OCI-LY7 (cell line): ENCODE results near the gene PPP1R37.

Experiments used
- EZH2phosphoT487 ChIP-seq: fragments of 200-600 bp; sonication (generic); IDR thresholded peaks from 2 replicates; pipeline ENCODE4 v1.6.1; 2018; ENCODE audit warnings: low read depth, borderline replicate concordance, mild to moderate bottlenecking, mixed run types, antibody characterized with exemption, low read length, moderate library complexity, mixed read lengths
- TF ChIP-seq, protein P1 (sequence below): fragments of 200-600 bp; sonication (generic); conservative IDR thresholded peaks from 2 replicates; pipeline ENCODE4 v1.5.1; 2014; ENCODE audit warnings: mild to moderate bottlenecking, antibody characterized with exemption, low read length, moderate library complexity, mixed read lengths

DNA sequence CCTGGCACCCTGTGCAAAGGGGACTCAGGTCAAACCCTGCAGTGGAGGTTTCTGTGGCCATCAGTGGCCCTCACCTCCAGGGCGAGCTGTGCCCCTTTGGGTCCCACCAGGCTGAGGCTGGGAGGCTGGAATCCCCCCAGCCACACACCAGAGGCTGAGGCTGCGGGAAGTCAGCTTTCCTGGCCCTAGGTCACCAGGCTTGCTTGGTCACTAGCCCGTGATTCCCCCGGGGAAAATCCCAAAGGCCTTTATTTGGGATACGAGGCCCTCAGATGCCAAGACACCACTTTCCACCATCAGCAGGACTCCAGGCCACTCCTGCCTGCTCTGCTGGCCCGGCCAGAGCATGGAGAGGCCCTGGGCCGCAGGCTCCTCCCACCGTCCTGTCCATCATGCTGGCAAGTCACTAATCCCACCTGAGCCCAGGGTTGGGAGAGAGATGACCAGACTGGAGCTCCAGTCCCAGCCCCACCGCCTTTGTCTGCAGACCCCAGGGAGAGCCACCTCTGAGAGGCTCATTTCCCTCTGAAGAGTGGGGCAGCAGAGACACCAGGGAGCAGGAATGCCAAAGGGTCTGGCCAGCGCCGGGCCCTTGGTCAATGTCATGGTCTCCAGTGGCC is 63.1 kb downstream of the PPP1R37 start:
- TF ChIP-seq, protein P1, sequence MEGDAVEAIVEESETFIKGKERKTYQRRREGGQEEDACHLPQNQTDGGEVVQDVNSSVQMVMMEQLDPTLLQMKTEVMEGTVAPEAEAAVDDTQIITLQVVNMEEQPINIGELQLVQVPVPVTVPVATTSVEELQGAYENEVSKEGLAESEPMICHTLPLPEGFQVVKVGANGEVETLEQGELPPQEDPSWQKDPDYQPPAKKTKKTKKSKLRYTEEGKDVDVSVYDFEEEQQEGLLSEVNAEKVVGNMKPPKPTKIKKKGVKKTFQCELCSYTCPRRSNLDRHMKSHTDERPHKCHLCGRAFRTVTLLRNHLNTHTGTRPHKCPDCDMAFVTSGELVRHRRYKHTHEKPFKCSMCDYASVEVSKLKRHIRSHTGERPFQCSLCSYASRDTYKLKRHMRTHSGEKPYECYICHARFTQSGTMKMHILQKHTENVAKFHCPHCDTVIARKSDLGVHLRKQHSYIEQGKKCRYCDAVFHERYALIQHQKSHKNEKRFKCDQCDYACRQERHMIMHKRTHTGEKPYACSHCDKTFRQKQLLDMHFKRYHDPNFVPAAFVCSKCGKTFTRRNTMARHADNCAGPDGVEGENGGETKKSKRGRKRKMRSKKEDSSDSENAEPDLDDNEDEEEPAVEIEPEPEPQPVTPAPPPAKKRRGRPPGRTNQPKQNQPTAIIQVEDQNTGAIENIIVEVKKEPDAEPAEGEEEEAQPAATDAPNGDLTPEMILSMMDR = no peak
- TF ChIP-seq EZH2phosphoT487 = no peak
